Stimulated activated CD8-positive, alpha-beta memory T cell treated with anti-CD3 and anti-CD28 coated beads, Interleukin-7, amount 100 ng/mL, for 1 hour (primary cell): ENCODE measurements around the gene HNRNPUL1.

Experiments used
- DNase-seq, 2 donors: peaks; one replicate each; pipeline ENCODE4 v3.0.0-alpha.2; 2020; ENCODE audit warnings: low read depth in 2 of 2

Gene HNRNPUL1

DNA sequence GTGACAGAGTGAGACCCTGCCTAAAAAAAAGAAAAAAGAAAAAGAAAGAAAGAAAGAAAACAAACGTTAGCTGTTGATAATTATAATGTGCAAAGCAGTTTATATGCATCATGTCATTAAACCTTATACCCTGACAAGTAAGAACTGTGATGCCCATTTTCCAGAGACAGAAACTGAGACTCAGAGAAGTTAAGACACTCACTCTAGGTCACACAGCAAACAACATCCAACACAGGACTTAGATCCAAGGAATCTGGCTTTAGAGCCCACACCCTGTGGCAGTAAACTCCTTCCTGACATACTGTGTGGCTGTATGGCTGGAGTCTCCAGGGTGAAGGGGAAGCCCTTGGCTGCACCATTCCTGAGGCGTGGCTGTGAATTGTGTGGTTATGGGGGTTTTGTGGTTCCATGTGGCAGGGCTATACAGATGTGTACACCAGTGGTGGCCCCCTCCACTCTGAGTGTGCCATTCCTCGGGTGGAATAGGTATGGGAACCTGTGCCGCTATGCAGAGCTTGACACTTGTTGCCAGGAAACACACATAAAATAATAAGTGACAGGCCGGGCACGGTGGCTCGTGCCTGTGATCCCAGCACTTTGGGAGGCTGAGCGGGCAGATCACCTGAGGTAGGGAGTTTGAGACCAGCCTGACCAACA, 29.5 kb upstream of the HNRNPUL1 start:
- DNase-seq, result no peak

DNA sequence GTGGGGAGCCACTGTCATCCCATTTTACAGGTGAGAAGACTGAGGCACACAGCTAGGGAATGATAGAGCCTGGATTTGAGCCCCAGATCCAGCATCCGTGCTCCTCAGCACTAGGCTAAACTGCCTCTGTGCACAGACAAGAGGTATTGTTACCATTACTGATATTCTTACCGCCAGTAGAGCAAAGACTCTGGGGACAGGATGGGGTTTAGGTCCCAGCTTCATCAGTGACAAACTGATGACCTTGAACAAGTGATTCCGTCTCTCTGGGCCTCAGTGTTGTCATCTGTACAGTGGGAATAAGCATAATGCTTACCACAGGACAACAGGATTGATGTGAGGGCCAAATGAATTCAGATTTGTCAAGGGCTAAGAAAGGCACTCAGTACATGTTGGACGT, 28.7 kb upstream of the HNRNPUL1 start:
- DNase-seq, result no peak

DNA sequence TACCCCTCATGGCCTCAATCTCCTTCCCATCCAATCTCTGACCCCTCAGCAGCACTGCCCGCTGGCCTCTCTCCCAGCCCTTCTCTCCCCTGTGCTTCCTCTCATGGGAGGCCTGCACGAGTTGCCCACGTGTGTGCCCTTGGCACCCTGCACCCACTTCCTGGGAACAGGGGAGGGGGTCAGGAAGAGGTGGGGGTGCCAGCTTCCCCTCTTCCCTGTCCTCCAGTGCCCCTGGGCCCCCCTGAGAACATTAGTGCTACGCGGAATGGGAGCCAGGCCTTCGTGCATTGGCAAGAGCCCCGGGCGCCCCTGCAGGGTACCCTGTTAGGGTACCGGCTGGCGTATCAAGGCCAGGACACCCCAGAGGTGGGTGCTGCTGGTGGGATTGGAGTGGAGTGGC, 25.9 kb upstream of the HNRNPUL1 start:
- no peak for DNase-seq

DNA sequence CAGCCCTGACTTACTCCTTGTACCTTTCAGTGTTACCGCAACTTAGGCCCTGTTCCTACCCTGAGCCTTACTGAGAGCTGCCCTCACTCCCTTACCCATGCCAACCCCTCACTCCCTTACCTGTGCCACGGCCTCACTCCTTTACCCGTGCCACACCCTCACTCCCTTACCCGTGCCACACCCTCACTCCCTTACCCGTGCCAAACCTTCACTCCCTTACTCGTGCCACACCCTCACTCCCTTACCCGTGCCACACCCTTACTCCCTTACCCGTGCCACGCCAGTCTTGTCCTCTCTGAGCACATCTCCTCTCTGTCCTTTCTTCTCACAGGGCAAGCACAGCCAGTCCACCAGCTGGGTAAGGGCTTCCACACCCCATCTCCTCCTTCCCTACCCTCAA, 24.8 kb upstream of the HNRNPUL1 start:
- DNase-seq, result no peak

DNA sequence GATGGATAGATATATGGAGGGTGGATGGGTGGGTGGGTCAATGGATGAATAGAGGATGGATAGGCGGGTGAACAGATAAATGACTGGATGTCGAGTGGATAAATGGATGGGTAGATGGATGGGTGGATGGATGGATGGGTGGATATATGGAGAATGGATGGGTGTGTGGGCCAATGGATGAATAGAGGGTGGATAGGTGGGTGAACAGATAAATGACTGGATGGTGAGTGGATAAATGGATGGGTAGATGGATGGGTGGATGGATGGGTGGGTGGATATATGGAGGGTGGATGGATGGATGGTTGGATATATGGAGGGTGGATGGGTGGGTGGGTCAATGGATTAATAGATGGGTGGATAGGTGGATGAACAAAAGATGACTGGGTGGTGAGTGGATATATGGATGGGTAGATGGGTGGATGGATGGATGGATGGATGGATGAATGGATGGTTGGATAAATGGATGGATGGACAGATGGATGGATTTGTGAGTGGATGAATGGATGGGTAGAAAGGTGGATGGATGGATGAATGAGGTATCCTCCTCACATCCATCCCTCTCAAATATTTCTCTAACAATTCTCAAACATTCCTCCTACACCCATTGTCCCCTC, 24.1 kb upstream of the HNRNPUL1 start:
- no peak for DNase-seq

DNA sequence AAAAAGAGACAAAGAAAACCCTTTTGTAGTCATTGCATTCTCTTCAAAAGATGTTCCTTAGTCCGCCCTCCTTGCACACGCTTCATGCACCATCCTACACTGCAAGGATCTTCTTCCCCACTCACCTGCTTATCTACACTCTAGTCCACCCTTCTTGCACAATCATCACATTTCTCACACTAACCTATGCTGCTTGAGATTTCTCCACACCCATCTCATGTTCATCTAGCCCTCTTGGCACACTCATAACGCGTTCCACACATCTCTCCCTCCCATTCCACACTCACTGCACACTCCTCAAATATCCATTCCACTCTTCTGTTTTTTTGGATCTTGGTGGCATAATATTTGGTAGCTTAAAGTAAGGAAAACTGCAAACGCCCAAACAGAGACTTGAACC, 22.3 kb upstream of the HNRNPUL1 start:
- no peak for DNase-seq

DNA sequence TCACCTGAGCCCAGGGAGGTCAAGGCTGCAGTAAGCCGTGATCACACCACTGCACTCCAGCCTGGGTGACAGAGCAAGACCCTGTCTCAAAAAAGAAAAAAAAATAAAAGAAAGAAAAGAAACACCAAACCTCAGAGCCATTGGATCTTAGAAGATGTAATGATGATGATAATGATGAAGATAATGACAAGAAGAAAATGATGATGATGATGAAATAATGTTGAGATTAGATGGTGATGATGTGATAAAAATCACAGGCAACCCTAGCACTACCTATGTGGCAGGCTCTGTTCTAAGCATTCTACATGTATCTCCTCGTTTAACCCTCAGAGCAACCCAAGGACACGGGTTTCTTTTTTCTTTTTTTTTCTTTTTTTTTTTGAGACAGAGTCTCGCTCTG, 20.1 kb upstream of the HNRNPUL1 start:
- no peak for DNase-seq

DNA sequence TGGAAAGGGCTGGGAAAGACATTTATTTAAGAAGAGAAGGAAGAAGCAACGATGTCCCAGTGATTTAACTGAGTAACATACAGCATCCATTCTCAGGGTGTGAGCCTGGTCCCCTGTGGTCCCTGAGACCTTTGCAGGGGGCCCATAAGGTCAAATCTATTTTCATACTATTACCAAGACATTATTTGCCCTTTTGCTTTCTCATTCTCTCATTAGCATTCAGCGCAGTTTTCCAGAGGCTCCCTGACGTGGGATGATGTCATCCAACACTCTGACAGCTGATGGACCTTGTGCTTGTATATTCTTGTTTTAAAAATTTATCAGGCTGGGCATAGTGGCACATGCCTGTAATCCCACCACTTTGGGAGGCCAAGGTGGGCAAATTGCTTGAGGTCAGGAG, 18.3 kb upstream of the HNRNPUL1 start:
- no peak for DNase-seq

DNA sequence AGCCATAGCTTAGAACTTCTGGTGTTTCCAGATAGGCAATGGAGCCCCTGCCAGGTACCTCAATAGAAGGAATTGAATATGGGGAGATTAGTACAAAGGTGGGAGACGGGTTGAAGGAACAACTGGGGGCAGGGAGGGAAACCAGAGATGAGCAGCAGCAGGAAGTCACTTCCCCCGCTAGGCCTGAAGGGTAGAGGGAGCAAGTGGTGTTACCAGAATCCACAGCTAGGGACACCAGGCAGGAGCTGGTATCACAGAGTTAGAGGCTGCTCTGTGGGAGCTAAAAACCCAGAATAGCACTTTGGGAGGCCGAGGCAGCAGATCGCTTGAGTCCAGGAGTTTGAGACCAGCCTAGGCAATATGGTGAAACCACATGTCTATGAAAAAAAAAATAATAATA, 15.3 kb upstream of the HNRNPUL1 start:
- DNase-seq, result no peak

DNA sequence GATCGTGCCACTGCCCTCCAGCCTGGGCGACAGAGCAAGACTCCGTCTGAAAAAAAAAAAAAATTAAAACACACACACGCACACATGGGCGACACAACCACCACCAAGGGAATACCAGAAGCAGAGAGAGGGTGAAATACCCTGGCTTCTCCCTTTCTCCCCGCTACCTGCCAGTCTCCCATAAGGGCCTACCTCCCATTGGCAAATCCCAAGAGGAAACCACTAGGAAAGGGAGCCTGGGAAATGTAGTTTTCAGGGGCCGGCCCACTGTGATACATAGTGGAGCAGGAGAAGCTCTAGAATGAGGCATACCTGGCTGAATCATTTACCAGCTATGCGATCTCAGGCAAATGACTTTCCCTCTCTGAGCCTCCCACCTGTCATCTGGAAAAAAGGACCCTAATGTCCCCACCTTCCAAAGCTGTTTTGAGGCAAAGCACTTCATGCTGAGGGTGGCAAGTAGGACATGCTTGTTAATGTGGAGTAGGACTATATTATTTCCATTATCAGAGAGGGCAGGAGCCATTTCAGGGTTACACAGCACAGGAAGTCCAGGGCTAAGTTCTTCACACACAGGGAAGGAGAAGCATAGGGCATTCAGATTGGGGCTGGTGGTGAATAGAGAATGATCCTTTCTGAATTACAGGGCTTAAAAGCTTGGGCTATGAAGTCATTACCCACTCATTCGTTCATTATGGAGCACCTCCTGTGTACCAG, 14.3 kb upstream of the HNRNPUL1 start:
- no peak for DNase-seq

DNA sequence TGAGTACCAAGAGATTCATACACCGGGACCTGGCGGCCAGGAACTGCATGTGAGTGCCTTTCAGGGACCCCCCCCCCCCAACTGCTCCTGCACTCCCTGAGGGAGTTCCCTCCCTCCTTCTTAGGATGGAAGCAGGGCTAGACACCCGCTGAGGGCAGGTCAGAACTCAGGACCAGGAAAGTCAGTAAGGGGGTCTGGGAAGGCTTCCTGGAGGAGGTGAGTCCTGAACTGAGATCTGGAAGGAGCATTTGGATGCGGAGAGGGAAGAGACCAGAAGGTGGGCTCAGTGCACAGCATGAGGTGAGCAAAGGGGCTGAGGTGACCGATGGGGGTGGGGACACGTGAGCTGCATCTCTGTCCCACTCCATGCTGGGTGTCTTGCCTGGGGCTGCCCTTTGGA, 10.5 kb upstream of the HNRNPUL1 start:
- DNase-seq, result no peak

DNA sequence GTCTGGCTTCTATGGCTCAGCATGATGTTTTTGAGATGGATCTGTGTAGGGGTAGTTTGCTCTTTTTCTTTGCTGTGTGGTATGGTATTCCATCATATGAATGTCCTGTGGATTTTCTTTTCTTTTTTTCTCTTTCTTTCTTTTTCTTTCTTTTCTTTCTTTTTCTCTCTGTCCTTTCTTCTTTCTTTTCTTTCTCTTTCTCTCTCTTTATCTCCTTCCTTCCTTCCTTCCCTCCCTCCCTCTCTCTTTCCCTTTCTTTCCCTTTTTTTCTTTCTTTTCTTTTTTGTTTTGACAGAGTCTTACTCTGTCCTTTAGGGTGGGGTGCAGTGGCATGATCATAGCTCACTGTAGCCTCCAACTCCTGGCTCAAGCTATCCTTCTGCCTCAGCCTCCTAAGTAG, 9.0 kb upstream of the HNRNPUL1 start:
- no peak for DNase-seq

DNA sequence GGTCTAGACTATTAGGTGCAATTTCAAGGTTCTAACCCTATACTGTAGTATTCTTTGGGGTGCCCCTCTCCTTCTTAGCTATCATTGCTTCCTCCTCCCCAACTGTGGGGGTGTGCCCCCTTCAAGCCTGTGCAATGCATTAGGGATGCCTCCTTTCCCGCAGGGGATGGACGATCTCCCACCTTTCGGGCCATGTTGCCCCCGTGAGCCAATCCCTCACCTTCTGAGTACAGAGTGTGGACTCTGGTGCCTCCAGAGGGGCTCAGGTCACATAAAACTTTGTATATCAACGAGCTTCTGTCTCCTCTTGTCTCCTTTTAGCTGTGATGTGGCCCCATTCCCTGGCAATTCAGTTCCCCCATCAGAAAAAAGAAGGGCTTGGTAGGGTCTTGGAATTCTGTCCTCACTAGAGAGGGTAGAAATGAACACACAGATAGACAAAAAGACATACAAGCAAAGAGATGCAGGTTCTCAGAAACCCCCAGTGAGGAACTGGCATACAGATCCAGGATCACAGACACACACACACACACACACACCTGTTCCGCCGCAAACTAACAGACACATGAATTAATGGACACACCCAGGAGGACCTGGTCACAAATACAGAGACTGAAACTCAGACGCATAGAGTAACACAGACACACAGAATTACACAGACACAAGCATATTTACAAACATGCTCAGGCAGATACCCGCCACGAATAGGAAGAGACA, 2.5 kb upstream of the HNRNPUL1 start:
- DNase-seq, result no peak

DNA sequence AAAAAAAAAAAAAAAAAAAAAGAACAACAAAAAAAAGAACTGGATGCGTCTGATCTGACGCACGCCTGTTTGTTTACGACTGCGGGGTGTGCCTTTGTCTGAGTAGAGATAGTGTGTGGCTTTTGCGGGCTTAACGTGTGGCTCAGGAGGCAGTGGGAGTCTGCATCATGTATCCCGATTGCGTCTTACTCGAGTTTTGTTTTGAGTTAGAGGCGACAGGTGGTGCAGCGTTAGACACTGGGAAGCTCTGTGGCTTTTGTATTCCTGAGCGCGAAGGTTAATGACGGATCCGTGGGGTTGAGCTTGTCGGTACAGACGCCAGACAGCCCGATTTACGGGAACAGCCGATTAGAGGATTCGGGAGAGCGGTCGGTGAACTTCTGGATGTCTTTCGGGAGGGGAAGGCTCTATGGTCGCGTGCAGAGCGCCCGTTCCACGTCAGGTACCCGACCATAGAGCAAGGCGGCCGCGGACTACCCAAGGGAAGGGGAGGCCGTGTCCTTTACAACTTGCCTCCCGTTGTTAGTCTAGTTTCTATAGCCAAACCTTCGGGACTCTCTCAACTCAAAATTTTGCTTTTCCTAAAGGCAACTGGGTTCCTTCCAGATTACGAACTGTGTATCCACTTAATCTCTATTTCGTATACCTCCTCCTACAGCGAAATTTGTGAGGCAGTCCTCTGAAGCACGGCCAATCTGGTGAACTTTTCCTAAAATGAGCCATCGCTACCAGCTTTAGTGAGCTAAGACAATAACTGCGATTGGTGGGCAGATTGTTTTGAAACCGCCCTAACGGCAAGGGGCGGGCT, 926 bp upstream of the HNRNPUL1 start:
- peak; percentile 52 to 57 for DNase-seq

DNA sequence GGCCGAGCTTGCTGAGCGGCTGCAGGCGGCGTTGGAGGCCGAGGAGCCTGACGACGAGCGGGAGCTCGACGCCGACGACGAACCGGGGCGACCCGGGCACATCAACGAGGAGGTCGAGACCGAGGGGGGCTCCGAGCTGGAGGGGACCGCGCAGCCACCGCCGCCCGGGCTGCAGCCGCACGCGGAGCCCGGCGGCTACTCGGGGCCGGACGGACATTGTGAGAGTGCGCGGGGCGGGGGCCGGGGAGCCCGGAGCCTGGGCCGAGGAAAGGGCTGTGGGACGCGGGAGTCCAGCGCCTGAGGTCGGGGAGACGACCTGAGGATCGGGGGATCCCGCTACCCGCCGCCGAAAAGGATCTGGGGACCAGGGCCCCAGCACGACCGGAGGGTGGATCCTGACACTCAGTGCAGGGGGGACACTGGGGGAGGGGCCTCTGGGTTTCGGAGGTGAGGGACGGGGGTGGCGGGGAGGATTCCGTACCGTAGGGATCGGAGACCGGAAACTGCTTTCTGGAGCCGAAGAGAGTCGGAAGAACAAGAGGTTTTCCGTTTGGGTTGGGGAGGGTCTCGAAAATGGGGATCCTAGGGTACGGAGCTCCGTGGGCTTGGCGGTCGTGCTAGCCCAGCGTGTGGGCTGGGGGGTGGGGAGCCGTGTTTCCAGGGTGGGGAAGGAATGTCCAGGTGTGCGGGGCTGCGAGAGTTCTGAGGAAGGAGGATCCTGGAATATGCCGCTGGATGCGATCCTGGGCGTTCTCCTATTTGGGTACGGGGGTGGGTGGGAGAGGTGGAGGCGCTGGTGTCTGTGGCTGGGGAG, 616 bp downstream of the HNRNPUL1 start:
- peak; percentile 10 to 17 for DNase-seq

DNA sequence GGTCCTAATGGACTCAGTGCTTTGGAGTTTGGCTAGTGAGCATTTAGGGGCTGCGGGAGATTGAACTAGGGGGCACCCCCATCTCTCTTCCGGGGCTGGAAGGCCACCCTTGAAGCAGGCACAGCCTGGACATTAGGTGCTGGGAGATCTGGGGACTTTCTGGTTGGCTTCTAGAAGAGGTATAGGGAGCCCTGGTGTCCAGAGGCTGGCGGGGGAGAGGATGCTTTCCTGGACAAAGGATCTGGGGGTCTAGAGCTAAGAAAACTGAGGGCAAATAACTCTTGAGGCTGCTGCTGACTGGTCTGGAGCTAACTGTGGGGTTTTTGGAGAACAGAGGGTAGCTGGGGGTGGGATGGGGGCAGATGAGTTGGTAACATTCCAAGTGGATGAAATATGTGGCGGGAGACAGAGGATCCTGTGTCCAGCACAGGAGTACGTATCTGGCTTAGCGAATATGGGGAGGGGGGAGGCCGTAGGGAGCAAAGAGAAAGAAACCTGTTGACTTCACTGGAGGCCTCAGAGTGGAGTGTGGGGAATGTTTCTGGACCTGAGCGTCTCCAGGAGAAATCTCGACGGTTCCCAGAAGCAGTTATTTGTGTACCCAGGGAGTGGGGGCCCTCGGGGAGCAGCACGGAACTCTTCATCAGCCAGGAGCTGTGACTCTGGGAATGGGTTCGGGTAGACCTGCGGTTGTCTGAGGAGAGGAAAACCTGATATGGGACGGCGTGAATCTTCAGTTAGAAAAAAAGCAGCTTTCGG, 1.4 kb downstream of the HNRNPUL1 start:
- DNase-seq, result no peak

DNA sequence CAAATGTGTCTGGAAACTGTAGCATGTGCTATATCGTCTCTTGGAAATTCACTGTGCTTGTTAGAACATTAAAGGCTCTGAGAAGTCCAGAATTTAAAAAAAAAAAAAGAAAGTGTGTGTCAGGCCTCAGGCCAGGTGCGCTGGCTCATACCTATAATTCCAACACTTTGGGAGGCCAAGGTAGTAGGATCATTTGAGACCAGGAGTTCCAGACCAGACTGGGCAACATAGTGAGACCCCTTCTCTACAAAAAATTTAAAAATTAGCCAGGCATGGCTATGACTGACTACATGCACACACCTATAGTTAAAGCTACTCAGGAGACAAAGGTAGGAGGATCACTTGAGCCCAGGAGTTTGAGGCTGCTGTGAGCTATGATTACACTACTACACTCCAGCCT, 4.9 kb downstream of the HNRNPUL1 start:
- no peak for DNase-seq

DNA sequence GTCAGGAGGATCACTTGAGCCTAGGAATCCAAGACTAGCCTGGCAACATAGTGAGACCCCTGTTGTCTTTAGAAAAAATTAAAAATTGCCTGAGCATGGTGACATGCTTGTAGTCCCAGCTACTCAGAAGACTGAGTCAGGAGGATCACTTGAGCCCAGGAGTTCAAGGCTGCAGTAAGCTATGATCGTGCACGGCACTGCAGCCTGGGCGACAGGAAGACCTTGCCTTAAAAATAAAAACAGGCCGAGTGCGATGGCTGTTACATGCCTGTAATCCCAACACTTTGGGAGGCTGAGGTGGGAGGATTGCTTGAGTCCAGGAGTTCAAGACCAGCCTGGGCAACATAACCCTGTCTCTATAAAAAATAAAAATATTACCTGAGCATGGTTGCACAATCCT, 5.4 kb downstream of the HNRNPUL1 start:
- no peak for DNase-seq

DNA sequence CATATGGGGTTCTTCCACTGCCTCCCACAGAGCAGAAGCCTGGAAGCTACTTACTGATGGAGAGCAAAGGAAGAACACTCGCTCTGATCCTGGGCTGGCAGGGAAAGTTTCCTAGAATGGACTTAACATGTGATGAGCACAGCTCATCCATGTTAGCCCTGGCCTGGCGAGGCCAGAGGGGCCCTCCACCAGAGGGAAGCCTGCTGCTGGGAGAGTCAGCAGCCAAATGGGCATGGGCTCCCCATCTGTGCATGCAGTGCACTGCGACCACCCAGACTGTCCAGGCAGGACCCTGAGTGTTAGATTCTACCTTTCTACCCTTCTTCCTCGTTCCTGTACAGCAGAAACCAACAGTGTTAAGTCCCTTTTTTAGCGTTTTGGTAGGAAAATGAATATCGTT, 8.9 kb downstream of the HNRNPUL1 start:
- DNase-seq, result no peak

DNA sequence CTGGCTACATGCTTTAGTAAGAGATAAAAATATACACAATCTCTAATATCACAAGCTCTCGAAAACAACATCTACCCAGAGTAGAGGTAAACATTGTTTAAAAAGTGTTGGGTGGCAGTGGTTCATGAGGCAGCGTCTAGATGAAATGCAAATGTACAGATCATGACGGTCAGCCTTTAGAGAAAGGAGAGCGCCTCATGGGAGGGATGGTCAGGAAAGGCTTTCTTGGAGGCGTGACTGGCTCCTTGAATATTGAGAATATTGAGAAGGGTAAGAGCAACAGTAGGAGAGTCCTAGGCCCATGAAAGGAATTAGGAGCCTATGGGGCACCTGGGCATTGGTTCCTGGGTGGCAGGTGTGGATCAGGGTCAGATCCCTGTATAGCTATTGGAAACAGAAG, 10.6 kb downstream of the HNRNPUL1 start:
- DNase-seq, result no peak
